Lower leg skin (tissue), 3 donors: ENCODE results near the gene CAMKK2.

Experiments used
- POLR2A ChIP-seq, 2 donors: fragments of 450-650 bp; IDR thresholded peaks; one replicate each; pipeline ENCODE4 v1.6.1; 2016 to 2017; ENCODE audit warnings: antibody characterized with exemption in 2 of 2, mild to moderate bottlenecking in 1 of 2, moderate library complexity in 1 of 2
- TF ChIP-seq, protein P1 (sequence below), 3 donors: fragments of 450-650 bp; IDR thresholded peaks; one replicate each; pipeline ENCODE4 v1.5.1; 2016; ENCODE audit warnings: antibody characterized with exemption in 3 of 3, mild to moderate bottlenecking in 3 of 3, moderate library complexity in 2 of 3

DNA sequence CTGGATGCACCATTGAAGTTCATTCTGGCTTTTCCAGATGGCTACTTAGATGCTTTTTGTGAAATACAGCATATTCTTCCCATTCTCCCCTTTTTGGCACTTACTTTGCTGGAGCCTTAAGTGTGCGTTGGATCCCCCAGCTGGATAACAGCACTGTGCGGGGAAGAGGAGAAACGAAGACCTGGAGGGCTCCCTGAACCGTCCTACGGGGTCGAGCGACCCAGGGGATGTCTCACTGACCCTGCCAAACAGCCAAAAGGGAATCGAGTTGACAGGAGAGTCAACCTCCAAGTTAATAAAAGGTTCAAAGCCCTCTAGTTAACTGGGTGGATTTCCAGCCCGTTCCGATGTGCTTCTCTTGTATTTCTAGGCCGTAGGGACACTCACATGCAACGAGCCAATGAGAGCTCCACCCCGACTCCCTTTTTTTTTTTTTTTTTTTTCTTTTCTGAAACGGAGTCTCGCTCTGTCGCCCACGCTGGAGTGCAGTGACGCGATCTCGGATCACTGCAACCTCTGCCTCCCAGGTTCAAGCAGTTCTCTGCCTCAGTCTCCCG lies 1.0 kb upstream of the CAMKK2 start:
- TF ChIP-seq, protein P1, sequence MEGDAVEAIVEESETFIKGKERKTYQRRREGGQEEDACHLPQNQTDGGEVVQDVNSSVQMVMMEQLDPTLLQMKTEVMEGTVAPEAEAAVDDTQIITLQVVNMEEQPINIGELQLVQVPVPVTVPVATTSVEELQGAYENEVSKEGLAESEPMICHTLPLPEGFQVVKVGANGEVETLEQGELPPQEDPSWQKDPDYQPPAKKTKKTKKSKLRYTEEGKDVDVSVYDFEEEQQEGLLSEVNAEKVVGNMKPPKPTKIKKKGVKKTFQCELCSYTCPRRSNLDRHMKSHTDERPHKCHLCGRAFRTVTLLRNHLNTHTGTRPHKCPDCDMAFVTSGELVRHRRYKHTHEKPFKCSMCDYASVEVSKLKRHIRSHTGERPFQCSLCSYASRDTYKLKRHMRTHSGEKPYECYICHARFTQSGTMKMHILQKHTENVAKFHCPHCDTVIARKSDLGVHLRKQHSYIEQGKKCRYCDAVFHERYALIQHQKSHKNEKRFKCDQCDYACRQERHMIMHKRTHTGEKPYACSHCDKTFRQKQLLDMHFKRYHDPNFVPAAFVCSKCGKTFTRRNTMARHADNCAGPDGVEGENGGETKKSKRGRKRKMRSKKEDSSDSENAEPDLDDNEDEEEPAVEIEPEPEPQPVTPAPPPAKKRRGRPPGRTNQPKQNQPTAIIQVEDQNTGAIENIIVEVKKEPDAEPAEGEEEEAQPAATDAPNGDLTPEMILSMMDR (IDR thresholded peaks at IDR 0.05): no peak
- no peak for TF ChIP-seq POLR2A (IDR thresholded peaks at IDR 0.05)
